Skin of body (tissue), 2 donors: ENCODE data around the gene PLEKHA3. TPM values are rescaled to one million over a fixed set of nuclear protein-coding genes. Genes with fewer than 3 reads are reported as not detected.
A peak's percentile ranks its signal among the peaks of the same experiment; 100 is the strongest.

Source experiments
- DNase-seq: peaks from one replicate; lab custom pipeline; 2025; lab: John Stamatoyannopoulos, UW
- total RNA-seq: library from RNA; depleted of rRNA; stranded (reverse); fragments of >200 nt; gene quantifications from one replicate; pipeline ENCODE4 v1.2.3, GENCODE V29; 2014

The PLEKHA3 gene
- total RNA-seq, 1 donor from 2014 or later, result 5.7 TPM

GRCh38 chr2:178478439-178479274, 1.6 kb upstream of the PLEKHA3 start, which contains the start of gene FKBP7:
Gene FKBP7, minus strand, starts transcription at chr2:178478600. Its CDS starts 101 bp downstream, at chr2:178478499.
- peak; percentile 89 for DNase-seq

DNA sequence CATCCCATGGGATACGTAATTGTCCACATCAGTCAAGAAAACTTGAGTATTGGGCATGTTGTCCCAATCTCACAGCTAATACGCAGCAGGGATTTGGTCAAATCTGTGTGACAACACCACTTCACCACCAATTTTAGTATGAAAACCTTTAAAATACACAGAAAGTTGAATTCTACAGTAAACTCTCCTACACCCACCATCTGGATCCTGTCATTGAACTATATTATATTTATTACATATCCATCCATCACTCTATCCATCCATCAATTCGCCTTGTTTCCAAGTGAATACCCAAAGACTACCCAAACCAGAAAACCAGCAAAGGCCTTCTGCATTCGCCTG, 1.0 kb upstream of the PLEKHA3 start:
- no peak for DNase-seq

- DNase-seq, result no peak
These were observed 465 bp upstream of the PLEKHA3 start for GRCh38 chr2:178479758-178480226.

DNA sequence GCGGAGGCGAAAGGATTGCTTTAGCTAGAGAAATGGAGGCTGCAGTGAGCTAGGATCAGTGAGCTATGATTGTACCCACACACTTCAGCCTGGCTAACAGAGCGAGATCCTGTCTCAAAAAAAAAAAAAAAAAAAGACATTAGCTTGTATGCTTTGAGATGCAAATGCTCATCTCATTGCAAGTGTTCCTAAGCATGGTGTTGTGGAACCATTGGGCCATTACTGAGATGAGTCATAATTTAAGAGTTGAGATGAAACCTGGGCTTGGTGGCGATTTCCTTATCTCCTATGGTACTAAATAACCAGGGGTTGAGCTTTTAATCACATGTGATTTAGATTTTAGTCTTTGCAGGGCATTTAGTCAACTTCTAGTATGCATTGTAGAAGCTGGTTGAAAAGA, 2.2 kb downstream of the PLEKHA3 start:
- DNase-seq, result no peak

- no peak for DNase-seq
These were observed 4.2 kb downstream of the PLEKHA3 start for GRCh38 chr2:178484245-178485041.

DNA sequence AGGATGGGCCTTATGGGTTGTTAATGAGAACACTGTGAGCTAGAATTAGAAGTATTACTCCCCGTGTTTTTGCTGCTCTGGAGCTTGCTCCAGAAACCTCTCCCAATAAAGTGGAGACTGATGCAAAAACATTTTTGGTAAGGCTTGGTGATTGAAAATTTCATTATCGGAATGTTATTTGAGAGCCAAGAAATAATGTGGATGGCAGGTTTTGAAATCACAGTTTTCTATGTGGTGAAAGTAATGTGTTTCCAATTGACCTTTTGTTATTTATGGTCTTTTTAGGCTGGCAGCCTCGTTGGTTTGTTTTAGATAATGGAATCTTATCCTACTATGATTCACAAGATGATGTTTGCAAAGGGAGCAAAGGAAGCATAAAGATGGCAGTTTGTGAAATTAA, 5.1 kb downstream of the PLEKHA3 start:
- DNase-seq, result no peak

GRCh38 chr2:178491612-178492011, 11.4 kb downstream of the PLEKHA3 start:
- DNase-seq, result no peak

GRCh38 chr2:178496049-178496448, 15.8 kb downstream of the PLEKHA3 start:
- DNase-seq, result no peak

DNA sequence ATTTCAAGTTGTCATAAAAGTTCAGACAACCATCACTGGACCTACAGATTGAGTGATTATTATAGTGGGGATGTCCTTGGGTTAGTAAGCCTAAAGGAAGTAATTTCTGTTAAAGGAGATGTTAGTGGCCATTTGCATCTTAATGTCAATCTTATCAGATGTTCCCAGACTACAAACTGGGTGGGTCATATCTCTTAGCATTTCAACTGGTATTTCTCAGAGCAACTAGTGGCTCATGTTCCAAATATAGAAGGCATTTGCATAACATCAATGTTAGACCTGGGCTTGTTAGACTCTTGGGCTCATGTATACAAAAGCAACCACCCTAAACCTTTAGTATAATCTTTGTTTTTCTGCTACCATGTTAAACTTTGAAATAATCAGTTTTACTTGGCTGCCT, 17.9 kb downstream of the PLEKHA3 start:
- DNase-seq, result no peak

DNA sequence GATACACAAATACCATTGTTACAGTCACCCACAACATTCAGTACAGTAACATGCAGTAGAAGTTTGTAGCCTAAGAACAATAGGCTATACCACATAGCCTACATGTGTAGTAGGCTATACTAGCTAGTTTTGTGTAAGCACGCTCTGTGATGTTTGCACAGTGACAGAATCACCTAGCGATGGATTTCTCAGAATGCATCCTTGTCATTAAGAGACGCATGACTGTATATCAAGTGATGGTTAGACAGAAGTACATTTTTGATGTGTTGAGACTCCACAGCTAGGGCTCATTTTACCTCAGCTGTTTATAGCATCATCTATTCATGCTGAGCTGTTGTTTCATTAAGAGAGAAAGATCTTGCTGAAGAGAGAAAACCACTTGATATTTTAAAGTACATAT, 19.4 kb downstream of the PLEKHA3 start:
- no peak for DNase-seq

DNA sequence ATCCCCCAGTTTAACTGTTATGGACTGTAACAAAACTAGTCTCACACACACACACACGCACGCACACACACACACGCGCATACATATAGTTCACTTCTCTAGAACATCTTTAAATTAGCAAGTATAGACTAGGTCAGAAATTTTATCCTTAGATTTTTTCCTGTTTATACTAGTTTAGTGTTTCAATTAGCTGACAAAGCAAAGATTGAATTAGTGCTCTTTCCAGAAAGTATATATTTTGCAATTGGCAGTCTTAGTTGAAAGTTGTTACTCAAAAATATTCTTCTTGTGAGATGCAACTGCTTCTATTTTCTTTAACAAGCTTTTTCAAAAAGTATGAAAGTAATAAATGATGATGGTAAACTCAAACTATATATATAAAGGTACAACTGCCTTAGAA, 22.5 kb downstream of the PLEKHA3 start:
- no peak for DNase-seq

DNA sequence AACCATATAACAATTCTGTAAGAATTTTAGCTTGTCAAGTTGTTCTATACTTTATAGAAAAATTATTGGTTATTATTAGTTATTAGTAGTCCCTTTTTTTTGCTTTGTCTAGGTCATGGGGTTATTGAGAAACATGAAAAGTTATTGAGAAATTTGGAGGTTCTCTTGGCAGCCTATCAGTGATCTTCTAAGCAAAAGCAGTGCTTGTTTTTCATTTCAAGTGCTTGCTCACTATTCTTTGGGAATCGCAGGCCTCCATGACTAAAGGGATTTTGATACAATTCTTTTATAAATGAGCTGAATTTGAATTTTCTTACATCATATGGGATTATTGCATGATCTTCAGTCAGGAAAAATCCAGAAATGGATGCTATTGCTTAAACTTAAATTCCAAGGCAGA, 25.8 kb downstream of the PLEKHA3 start:
- no peak for DNase-seq

GRCh38 chr2:178506524-178506923, 26.3 kb downstream of the PLEKHA3 start:
- no peak for DNase-seq

DNA sequence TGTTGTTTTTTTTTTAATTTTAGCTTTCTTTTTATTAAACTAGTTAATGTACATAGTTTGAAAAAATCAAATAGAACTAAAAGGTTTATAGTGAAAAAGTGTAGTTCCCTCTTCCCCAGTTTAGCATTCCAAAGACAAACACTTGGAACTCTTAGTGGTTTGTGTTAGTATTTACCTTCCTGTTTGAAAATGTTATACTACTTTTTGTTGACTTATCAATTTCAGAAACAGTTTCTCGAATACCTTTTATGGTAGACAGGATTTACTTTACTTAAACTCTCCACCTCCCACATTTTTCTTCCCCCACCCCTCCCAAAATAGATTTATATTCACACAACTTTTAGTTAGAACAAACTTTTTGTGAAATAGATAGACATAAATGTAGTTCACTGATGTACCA, 26.7 kb downstream of the PLEKHA3 start:
- no peak for DNase-seq

DNA sequence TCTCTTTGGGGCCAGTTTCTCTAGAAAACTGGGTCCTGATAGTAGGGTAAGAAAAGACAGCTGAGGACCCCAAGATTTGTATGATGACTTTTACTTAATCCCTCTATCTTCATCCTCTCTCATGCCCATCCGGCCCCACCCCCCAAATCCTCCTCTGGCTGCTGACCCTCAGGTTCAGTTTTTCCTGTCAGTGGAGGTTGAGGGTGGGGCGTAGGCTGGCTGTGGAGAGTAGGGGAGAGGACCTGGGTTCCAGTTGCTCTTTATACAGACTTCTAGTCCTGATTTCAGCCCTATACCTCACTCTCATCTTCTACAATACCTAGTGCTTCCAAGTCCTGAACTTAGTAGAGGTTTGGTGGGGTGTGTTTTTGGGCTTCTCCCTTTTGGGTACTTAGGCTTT, 28.4 kb downstream of the PLEKHA3 start:
- DNase-seq, result no peak

DNA sequence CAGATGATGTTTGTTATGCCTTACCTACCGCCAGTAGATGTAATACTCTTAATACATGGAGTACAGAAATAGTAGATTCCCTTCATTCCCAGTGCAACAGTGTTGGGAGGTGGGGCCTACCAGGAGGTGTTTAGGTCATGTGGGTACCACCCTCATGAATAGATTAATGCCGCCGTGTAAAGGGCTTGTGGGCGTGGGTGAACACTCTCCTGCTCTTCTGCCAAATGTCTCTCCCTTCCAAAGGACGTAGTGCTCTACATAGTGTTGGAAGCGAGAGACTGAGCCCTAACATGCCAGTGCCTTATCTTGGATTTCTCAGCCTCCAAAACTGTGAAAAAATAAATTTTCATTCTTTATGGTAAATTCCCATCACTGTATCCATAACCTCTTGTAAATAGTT, 30.1 kb downstream of the PLEKHA3 start:
- no peak for DNase-seq

GRCh38 chr2:178512484-178512883, 32.2 kb downstream of the PLEKHA3 start:
- DNase-seq, result no peak

GRCh38 chr2:178513876-178514275, 33.6 kb downstream of the PLEKHA3 start:
- DNase-seq, result no peak

DNA sequence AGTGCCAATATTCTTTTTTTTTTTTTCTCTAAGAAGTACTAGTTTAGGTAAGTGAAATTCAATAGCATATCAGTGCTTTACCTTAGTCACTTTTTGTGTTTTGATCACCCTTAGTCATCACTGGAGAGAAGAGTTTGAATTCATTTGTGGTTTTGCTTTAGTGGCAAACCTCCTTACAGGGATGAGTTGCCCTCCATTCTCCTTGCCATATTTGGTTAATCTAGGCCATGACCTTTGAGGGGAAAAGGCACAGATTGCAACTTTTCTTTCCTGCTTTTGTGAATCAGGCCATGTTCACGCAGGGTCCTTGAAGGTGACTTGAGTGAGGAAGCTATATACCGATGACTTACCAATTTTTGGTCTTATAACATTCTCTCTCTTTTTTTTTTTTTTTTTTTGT, 34.4 kb downstream of the PLEKHA3 start:
- DNase-seq, result no peak

GRCh38 chr2:178517496-178517895, 37.2 kb downstream of the PLEKHA3 start:
- DNase-seq, result no peak

- DNase-seq, result no peak
These were observed 41.3 kb downstream of the PLEKHA3 start for GRCh38 chr2:178521304-178522150.
